Measurements from ENCODE around the gene SIK1.
"Not testable (repeated sequence)": the region's sequence is repeated elsewhere in the genome, so short reads cannot be mapped to it uniquely, and the experiment has no call there.

DNA sequence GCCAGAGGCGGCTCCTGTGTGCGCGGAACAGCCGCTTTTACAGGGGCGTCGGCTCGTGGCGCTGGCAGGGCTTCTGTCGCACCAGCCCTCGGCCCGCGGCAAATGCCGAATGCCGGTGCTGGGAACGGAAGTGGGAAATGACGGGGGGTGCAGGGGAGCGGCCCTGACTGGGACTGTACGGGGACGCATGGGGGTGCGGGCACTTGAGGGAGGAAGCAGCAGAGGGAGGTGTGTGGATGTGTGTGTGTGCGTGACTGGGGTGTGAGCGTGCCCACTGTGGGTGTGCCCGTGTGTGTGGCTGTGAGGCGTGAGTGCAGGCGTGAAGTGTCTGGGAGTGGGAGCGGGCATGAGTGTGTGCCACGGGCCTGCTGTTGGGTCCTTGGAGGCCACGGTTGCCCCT, 17.6 kb upstream of the SIK1 start:
- TF ChIP-seq POLR2AphosphoS5 (IDR thresholded peaks at IDR 0.05; ENCODE audit: borderline replicate concordance, low read depth, low read length); EZH2 (IDR thresholded peaks at IDR 0.05); FOXP2 (optimal IDR thresholded peaks at IDR 0.05; ENCODE audit: control extremely low read depth, extremely low read length, insufficient read depth): not testable (repeated sequence)

Measured in SK-N-MC (cell line).